ENCODE results near the gene UNC119B.

DNA sequence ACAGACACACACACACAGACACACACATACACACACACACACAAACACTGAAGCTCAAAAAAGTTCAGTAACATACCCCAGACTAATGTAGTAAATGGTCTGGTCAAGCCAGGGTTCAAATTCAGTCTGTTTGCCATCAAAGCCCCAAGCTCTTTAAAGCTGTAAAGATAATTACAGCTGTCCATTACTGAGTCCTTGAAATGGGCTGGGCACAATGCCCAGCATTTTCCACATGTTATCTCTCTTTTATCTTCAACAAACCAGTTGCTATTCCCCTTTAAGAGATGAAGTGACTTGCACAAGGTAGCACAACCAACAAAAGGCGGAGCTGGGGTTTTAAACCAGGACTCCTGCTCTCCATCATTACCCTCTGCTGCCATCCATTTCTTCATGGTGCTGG, 7.6 kb upstream of the UNC119B start:
- TF ChIP-seq CTCF (IDR thresholded peaks at IDR 0.05) (no peak), POLR2A (IDR thresholded peaks at IDR 0.05) (no peak)
